C4-2B (cell line): ENCODE results near the gene CLMP.

Experiments
- CTCF ChIP-seq: fragments of 450-650 bp; conservative IDR thresholded peaks from 2 replicates; pipeline ENCODE4 v1.5.1; 2017; ENCODE audit warnings: mild to moderate bottlenecking
- ZFX ChIP-seq: fragments of 450-650 bp; IDR thresholded peaks from 2 replicates; pipeline ENCODE4 v1.6.1; 2017

DNA sequence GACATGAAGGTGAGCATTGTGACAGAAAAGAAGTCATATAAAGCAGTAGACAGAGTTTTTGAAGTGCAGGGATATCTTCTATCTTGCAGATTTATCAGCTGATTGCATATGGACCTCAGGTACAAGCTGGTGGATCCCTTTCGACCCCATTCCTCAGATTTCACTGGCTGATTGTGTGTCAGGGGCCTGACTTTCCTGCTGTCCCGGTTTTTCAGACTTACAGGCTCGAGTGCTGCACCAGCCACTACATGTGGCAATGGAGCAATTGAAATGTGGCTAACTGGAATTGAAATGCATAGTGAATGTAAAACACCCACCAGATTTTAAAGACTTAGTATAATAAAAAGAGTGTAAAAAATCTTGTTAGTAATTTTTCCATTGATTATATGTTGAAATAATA, 50.3 kb downstream of the CLMP start:
- TF ChIP-seq CTCF (no peak), ZFX (no peak)
